GM12878 (cell line): Measurements from ENCODE around the gene MBD5. TPM values are rescaled to one million over a fixed set of nuclear protein-coding genes. Genes with fewer than 3 reads are reported as not detected.

Source experiments
- ATAC-seq: fragments of 200-7000 bp; cut with Tn5 transposase; 3 replicates; pipeline ENCODE4 v1.9.1; 2020; ENCODE audit warnings: mild to moderate bottlenecking, moderate library complexity
- BruUV-seq: library from RNA; stranded (reverse); fragments of 400-500 nt; replicated peaks from 2 replicates; lab custom pipeline; 2021; lab: Mats Ljungman, UMichigan
- CTCF ChIA-PET: fragments of 300-600 bp; sonication (Branson Sonifier 250); formaldehyde crosslinking; extraction: SDS; loops from one replicate; lab custom pipeline; 2021; ENCODE audit warnings: inconsistent platforms; lab: Yijun Ruan, JAX
- POLR2A ChIA-PET: fragments of 350-600 bp; formaldehyde crosslinking; extraction: SDS; loops from one replicate; lab custom pipeline; 2021; ENCODE audit warnings: inconsistent platforms; lab: Charles Lee
- RAD21 ChIA-PET: fragments of 300-600 bp; sonication (Branson Sonifier 250); formaldehyde crosslinking; loops from one replicate; lab custom pipeline; 2023; ENCODE audit warnings: antibody characterized with exemption; ENCODE audit not compliant: unreplicated experiment; lab: Charles Lee
- SMC1A ChIA-PET: fragments of 300-600 bp; sonication (Branson Sonifier 250); formaldehyde crosslinking; loops from one replicate; lab custom pipeline; 2023; ENCODE audit not compliant: unreplicated experiment, uncharacterized antibody; lab: Charles Lee
- DNase-seq: peaks from one replicate; pipeline ENCODE4 v3.0.0-alpha.2; 2011; ENCODE audit warnings: low read depth, low spot score
- FAIRE-seq: peaks from 3 replicates; lab custom pipeline; 2011; peaks lifted over from hg19 to GRCh38; lab: Jason Lieb, UNC
- H2AFZ ChIP-seq: 2 replicates; pipeline ENCODE4 v1.6.0; 2011; ENCODE audit warnings: low read depth, low read length, control low read depth; ENCODE audit not compliant: control insufficient read depth
- H3K27ac ChIP-seq: 2 replicates; pipeline ENCODE4 v1.5.1; 2011; ENCODE audit warnings: control low read depth; ENCODE audit not compliant: control insufficient read depth, insufficient read depth
- H3K27me3 ChIP-seq, 2 experiments: replicated peaks in 1 of 2; 2 replicates each; pipeline versions ENCODE4 v1.6.0 to v1.6.1; 2011; ENCODE audit warnings: low read length in 1 of 2; ENCODE audit not compliant: control insufficient read depth in 2 of 2, insufficient read depth in 2 of 2
- H3K36me3 ChIP-seq, 2 experiments: 2 replicates each; pipeline ENCODE4 v1.5.1; 2011; ENCODE audit warnings: low read length in 1 of 2; ENCODE audit not compliant: control insufficient read depth in 2 of 2, insufficient read depth in 2 of 2
- H3K4me1 ChIP-seq: 2 replicates; pipeline ENCODE4 v1.6.1; 2011; ENCODE audit warnings: mild to moderate bottlenecking, low read length, moderate library complexity, mixed read lengths; ENCODE audit not compliant: control insufficient read depth, insufficient read depth
- H3K4me2 ChIP-seq: 2 replicates; pipeline ENCODE4 v1.6.0; 2011; ENCODE audit warnings: control low read depth; ENCODE audit not compliant: control insufficient read depth, insufficient read depth
- H3K4me3 ChIP-seq: fragments of 200-600 bp; sonication (generic); 2 replicates; pipeline ENCODE4 v1.5.1; 2016
- H3K79me2 ChIP-seq: 2 replicates; pipeline ENCODE4 v1.6.0; 2011; ENCODE audit warnings: low read length; ENCODE audit not compliant: control insufficient read depth, insufficient read depth
- H3K9ac ChIP-seq: 2 replicates; pipeline ENCODE4 v1.8.0; 2011; ENCODE audit warnings: low read length, control low read depth, mixed read lengths; ENCODE audit not compliant: control insufficient read depth, insufficient read depth
- H3K9me3 ChIP-seq: replicated peaks from 3 replicates; pipeline ENCODE4 v1.5.1; 2011; ENCODE audit warnings: mild to moderate bottlenecking, low read length; ENCODE audit not compliant: control insufficient read depth, insufficient read depth
- H4K20me1 ChIP-seq: 2 replicates; pipeline ENCODE4 v1.6.0; 2011; ENCODE audit not compliant: control insufficient read depth, insufficient read depth
- ETV6 ChIP-seq, 2 experiments: fragments of 450-650 bp in 1 of 2; IDR thresholded peaks in 1 of 2; conservative IDR thresholded peaks in 1 of 2; 2 replicates each; pipeline ENCODE4 v1.6.1; 2014; ENCODE audit warnings: antibody characterized with exemption in 1 of 2, borderline replicate concordance in 1 of 2, low read depth in 1 of 2, mild to moderate bottlenecking in 1 of 2, moderate library complexity in 1 of 2
- MEF2B ChIP-seq: fragments of 450-650 bp; IDR thresholded peaks from 2 replicates; pipeline ENCODE4 v1.6.1; 2018; ENCODE audit warnings: mild to moderate bottlenecking, moderate library complexity; ENCODE audit not compliant: partially characterized antibody, poor library complexity, severe bottlenecking
- NR2C1 ChIP-seq: fragments of 450-650 bp; IDR thresholded peaks from 2 replicates; pipeline ENCODE4 v1.6.1; 2017; ENCODE audit warnings: antibody characterized with exemption, mild to moderate bottlenecking, moderate library complexity
- SIN3A ChIP-seq: IDR thresholded peaks from 2 replicates; pipeline ENCODE4 v1.6.1; 2012; ENCODE audit warnings: low read depth, low read length, improper control_type of control experiment
- SMAD5 ChIP-seq: IDR thresholded peaks from 2 replicates; pipeline ENCODE4 v1.6.1; 2016; ENCODE audit warnings: antibody characterized with exemption, low read depth
- SPI1 ChIP-seq: IDR thresholded peaks from 2 replicates; pipeline ENCODE4 v1.6.1; 2011; ENCODE audit warnings: low read depth, mild to moderate bottlenecking, low read length, moderate library complexity, borderline replicate concordance; ENCODE audit not compliant: insufficient read depth
- WGBS: methylation state at CpG from one replicate; pipeline ENCODE4 v1.1.6; 2016; ENCODE audit warnings: low lambda C conversion rate; ENCODE audit not compliant: insufficient replicate concordance, insufficient coverage; ENCODE audit errors: missing lambda C conversion rate; 5-methylcytosine and 5-hydroxymethylcytosine counted together
- in situ Hi-C: fragments of 300-500 bp; cut with MboI; formaldehyde crosslinking; loops from 9 replicates; pipeline ENCODE4 v1.14.3; 2018; ENCODE audit warnings: mixed read lengths
- intact Hi-C: fragments of 100-400 bp; cut with micrococcal nuclease; formaldehyde crosslinking; loops from one replicate; pipeline ENCODE4 v1.14.2; 2022; ENCODE audit not compliant: unreplicated experiment
- polyA plus RNA-seq, 11 experiments: library from polyadenylated mRNA; depleted of rRNA in 4 of 11; unstranded in 6 of 11; stranded (reverse) in 5 of 11; fragments of >200 nt; fragmentation: Nextera tagmentation in 4 of 11; fragmentation: Illumina TruSeq in 1 of 11; extraction: Ambion mirVana in 4 of 11; extraction: Trizol in 1 of 11; gene quantifications; 1 replicate in 1 of 11; 2 replicates in 10 of 11; pipeline versions ENCODE4 v1.2.1 to v1.2.3, GENCODE V29; 2011 to 2016; ENCODE audit warnings: inconsistent platforms in 2 of 11, missing spikeins in 2 of 11, low read depth in 1 of 11
- total RNA-seq, 4 experiments: library from RNA; depleted of rRNA in 3 of 4; stranded (reverse); fragments of >200 nt in 3 of 4; fragmentation: Illumina TruSeq in 1 of 4; extraction: Trizol in 1 of 4; gene quantifications; 2 replicates each; pipeline versions ENCODE4 v1.2.1 to v1.2.3, GENCODE V29; 2013 to 2021
- TF ChIP-seq, protein P1 (sequence below): IDR thresholded peaks from 2 replicates; pipeline ENCODE4 v1.6.1; 2011; ENCODE audit warnings: mild to moderate bottlenecking, low read depth, low read length, moderate library complexity; ENCODE audit not compliant: insufficient replicate concordance

Gene MBD5
- total and polyA plus RNA-seq, 10 of the 15 experiments (the other 5 are each of a cell fraction or from before 2014, with no cell fraction given): 7.4 to 58.0 (median 21.2) TPM

DNA sequence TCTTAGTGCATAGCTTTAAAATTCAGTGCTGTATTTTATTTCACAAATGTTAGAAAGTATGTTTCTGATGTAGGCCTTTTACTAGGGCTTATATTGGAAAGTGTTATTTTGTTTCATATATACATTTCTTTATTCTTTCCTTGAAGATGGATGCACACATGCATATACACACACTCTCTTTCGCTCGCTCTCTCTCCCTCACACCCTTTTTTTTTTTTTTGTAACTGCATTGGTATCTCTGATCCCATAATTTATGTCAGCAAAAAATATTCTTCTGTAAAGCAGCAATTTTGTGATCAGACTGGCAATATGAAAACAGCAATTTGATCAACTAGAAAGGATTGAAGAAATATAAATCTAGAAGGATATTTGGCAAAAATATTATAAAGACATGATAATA lies 2.0 kb downstream of the MBD5 start:
- FAIRE-seq: no peak
- no peaks in the 10 kb centered on the region for H3K27me3 ChIP-seq

More for the DNA sequence above, 2.0 kb downstream of the MBD5 start:
- ChIA-PET POLR2A (interaction anchor here (2.7 to 4.9 kb wide), 5 partner anchors 9 to 623 kb away, joined by 9 to 57 read pairs (median 33); no protein-coding TSS in a partner anchor), SMC1A (interaction anchor here (0.6 to 17.7 kb wide), 16 partner anchors 9 to 486 kb away, joined by 3 to 177 read pairs (median 5); no protein-coding TSS in a partner anchor), RAD21 (interaction anchor here (0.7 to 7.9 kb wide), 11 partner anchors 9 to 486 kb away, joined by 3 to 90 read pairs (median 4); no protein-coding TSS in a partner anchor), CTCF (interaction anchor here (0.7 to 2.9 kb wide), 11 partner anchors 8 to 486 kb away, joined by 3 to 15 read pairs (median 4); no protein-coding TSS in a partner anchor)
- H4K20me1 ChIP-seq: no peaks in the 10 kb centered on the region
- H3K79me2 ChIP-seq: peaks cover 94% of the 10 kb centered on the region
- peak overlapping the region; percentile 91 for H3K4me2 ChIP-seq
- H3K36me3 ChIP-seq: peaks cover 0 to 4% of the 10 kb centered on the region in 2 experiments; a peak in 2 of 4 replicates
- H3K9ac ChIP-seq: no peak overlapping the region; the same call in 1 of the 2 replicates
- H3K4me3 ChIP-seq: peak overlapping the region; percentile 87
- TF ChIP-seq, protein P1, sequence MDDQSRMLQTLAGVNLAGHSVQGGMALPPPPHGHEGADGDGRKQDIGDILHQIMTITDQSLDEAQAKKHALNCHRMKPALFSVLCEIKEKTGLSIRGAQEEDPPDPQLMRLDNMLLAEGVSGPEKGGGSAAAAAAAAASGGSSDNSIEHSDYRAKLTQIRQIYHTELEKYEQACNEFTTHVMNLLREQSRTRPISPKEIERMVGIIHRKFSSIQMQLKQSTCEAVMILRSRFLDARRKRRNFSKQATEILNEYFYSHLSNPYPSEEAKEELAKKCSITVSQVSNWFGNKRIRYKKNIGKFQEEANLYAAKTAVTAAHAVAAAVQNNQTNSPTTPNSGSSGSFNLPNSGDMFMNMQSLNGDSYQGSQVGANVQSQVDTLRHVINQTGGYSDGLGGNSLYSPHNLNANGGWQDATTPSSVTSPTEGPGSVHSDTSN: no peak
- TF ChIP-seq SPI1 (no peak), SIN3A (no peak), NR2C1 (no peak), ETV6 (conservative IDR thresholded peaks at IDR 0.05 in 1 of 2, IDR thresholded peaks at IDR 0.05 in 1 of 2; ENCODE audit: borderline replicate concordance in 1 of 2, low read depth in 1 of 2) (no peak), SMAD5 (no peak), MEF2B (no peak)
- ATAC-seq (no peak), DNase-seq (no peak)
- BruUV-seq: no TSS peak
- H2AFZ ChIP-seq: no peak overlapping the region
- in situ Hi-C loops (no loop called here), intact Hi-C loops (loop anchor here (10.0 kb wide), 2 partner anchors 388 to 622 kb away; partner anchors contain the start of gene EPC2)
- peak overlapping the region; percentile 96 for H3K27ac ChIP-seq
- H3K9me3 ChIP-seq: no peaks in the 10 kb centered on the region; the same call in 2 of the 3 replicates
- no CpG with 5 or more reads among the region's 2 CpGs for WGBS
- H3K4me1 ChIP-seq: no peaks in the 10 kb centered on the region
